Smooth muscle cell of the brain vasculature (primary cell): Measurements from ENCODE around the gene TECTA.
"Not testable (repeated sequence)": the region's sequence is repeated elsewhere in the genome, so short reads cannot be mapped to it uniquely, and the experiment has no call there.

Source experiments
- DNase-seq: peaks from one replicate; pipeline ENCODE4 v3.0.0-alpha.2; 2012; ENCODE audit warnings: low read depth, low spot score

The TECTA gene

DNA sequence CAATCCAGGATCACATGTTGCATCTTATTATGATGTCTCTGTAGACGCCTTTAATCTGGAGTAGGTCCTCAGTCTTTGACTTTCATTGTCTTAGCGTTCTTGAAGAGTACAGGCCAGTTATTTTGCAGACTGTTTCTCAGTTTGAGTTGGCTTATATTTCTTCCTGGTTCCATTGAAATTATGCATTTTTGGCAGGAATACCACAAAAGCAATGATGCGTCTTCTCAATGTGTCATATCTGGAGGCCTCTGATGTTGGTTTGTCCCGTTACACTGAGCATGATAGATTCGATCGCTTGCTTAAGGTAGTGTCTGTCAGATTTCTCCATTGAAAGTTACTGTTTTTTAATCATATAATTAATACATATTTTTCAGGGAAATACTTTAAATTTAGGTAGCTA, 30.6 kb downstream of the TECTA start:
- DNase-seq, result no peak

GRCh38 chr11:121132211-121132976, 31.4 kb downstream of the TECTA start:
- no peak for DNase-seq

- no peak for DNase-seq
These were observed 33.8 kb downstream of the TECTA start for GRCh38 chr11:121134741-121135312.

GRCh38 chr11:121137005-121137404, 36.0 kb downstream of the TECTA start:
- no peak for DNase-seq

GRCh38 chr11:121138259-121138658, 37.2 kb downstream of the TECTA start:
- DNase-seq, result no peak

DNA sequence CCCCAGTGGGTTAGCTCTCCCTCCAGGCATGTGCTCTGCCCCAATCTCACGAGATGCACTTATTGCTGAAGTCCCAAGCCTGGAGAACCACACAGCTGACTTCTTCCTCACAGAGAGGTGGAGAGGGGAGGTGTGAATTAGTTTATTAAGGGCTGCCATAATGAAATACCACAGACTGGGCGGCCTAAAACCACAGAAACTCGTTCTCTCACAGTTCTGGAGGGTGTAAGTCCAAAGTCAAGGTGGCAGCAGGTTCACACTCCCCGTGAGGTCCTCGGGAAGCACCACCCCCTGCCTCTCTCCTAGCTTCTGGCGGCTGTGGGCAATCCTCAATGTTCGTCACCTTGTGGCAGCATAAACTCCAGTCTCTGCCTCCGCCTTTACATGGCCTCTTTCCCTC, 39.3 kb downstream of the TECTA start:
- DNase-seq, result no peak

DNA sequence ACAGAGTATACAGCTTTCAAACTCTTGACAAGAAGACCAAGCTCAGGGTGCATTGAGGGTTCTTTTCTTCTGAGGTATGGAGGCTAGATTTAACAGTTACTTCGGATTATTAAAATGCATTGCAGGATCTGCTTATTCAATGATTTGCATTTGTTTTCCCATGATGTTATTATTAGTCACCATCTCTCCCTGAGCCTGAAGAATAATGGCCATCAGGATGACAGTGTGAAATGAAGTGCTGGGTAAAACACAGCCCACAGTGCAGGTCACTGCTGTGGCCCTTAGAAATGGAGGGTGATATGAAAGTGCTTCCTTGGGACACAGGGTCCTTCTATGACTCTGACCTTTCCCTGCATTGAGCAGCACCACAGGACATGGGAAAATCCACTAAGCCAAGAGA, 40.0 kb downstream of the TECTA start:
- no peak for DNase-seq

- no peak for DNase-seq
These were observed 42.9 kb downstream of the TECTA start for GRCh38 chr11:121143921-121144320.

- no peak for DNase-seq
These were observed 43.7 kb downstream of the TECTA start for GRCh38 chr11:121144723-121145122.

DNA sequence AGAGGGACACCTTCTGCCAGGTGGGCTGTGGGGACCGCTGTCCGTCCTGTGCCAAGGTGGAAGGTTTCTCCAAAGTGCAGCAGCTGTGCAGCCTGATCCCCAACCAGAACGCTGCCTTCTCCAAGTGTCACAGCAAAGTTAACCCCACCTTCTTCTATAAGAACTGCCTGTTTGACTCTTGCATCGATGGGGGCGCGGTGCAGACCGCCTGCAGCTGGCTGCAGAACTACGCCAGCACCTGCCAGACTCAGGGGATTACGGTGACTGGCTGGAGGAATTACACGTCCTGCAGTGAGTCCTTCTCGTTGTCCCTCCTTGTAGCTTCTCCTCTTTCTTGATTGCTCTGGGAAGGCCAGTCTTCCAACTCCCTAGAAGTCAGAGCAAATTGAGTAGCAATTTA, 44.8 kb downstream of the TECTA start:
- no peak for DNase-seq

DNA sequence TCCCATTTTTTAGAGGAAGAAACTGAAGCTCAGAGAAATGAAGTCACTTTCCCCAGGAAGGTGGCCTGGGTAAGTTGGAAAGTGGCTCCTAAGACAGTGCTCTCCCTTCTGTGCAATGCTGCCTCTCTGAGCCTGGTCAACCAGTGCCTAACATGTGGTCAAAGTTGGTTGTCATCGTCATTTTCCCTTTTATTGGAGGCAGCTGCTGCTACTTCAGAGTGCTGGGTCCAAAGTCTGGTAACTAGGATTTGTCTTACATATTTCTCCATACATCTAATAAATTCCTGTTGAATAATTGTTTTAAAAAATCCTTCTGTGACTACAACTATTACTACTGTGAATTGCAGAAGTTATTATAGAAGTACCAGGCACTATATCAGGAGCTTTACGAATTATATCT, 48.1 kb downstream of the TECTA start:
- no peak for DNase-seq

DNA sequence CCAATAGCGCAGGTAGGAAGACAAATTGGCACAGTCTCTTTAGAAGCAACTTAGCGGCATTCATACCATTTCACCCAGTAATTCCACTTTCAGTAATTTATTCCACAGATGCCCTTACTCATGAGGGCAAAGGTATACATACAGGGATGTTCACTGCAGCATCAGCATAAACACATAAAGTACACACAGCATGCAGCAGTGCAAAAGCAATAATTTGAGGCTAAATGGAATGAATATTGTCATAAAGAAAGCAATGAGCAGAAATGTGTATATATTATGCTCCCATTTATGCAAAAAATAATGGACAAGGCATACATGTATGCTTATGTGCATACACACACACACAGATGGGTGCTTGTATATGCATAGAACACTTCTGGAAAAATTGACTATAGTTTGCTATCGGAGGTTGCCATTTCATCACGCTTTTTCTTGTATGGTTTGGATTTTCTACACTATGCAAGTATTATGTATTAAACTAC, 50.2 kb downstream of the TECTA start:
- DNase-seq, result no peak

- DNase-seq, result no peak
These were observed 51.7 kb downstream of the TECTA start for GRCh38 chr11:121152764-121153163.

DNA sequence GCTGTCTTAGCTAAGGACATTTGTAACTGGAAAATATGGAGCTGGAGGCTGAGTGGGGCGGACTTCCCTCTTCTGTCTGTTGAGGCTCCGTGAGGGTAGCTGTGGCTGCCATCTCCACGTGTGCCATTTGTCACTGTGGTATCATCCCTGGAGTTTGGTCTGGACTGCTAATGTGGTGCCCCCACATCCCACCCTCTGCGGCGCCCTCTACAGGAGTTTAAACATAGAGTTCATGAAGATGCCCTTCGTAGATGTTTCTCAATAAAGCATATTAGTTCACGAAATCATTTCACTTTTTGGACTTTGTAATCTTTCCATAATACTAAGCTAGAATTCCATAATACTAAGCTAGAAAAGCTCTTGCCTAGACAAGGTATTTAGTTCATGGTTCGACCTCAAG, 52.4 kb downstream of the TECTA start:
- DNase-seq, result no peak

GRCh38 chr11:121154486-121155314, 53.7 kb downstream of the TECTA start:
- no peak for DNase-seq

- DNase-seq, result no peak
These were observed 56.7 kb downstream of the TECTA start for GRCh38 chr11:121157756-121158155.

- DNase-seq, result no peak
These were observed 58.7 kb downstream of the TECTA start for GRCh38 chr11:121159741-121160140.

DNA sequence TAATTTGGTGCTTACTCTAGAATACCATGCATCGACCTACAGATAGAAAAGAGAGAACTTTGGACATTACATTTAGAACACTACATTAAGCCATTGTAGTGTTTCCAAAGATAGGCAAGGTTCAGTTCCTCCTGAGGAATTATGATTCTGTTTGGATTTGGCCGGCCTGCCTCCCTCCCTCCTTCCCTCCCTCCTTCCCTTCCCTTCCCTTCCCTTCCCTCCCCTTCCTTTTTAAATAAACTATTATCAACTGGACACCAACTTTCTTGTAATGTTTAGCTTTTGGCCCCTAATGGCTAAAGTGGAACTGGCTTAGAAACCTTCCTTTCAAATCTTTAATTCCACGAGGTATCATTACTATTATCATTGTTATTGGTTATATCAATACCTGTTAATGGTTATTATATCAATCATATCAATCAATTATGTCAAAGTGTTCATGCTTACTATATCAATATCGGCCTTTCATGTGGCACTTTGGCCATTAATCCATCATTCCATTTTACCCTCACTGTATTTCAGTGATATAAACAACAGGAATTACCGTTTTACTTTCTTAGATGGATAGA, 60.4 kb downstream of the TECTA start:
- no peak for DNase-seq

GRCh38 chr11:121163658-121164308, 62.7 kb downstream of the TECTA start:
- DNase-seq, result no peak

GRCh38 chr11:121177629-121178028, 76.6 kb downstream of the TECTA start:
- DNase-seq, result not testable (repeated sequence)

DNA sequence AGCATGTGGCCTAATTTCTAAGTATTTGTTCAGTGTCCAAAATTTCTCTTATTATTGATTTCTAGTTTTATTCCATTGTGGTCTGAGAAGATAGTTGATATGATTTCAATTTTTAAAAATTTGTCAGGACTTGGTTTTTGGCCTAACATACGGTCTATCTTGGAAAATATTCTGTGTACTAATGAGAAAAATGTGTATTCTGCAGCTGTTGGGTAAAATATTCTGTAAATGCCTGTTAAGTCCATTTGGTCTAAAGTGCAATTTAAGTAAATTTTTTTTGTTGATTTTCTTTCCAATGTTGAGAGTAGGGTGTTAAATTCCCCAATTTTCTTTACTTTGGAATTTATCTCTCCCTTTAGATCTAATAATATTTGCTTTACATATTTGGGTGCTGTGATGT, 78.3 kb downstream of the TECTA start:
- DNase-seq, result no peak

DNA sequence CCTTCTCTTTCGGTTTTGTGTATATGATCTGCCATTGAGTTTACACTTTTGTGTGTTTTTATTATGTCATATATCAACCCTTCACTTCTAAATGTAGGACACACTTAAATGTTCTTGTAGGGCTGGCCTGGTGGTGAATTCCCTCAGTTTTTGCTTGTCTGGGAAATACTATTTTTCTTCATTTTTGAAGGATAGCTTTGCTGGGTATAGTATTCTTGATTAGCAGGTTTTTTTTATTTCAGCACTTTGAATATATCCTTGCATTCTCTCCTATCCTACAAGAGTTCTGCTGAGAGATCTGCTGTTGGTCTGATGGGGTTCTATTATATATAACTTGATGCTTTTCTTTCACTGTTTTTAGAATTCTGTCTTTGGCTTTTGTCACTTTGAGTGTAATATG, 79.1 kb downstream of the TECTA start:
- no peak for DNase-seq
